ENCODE measurements around the gene GALNT18.

DNA sequence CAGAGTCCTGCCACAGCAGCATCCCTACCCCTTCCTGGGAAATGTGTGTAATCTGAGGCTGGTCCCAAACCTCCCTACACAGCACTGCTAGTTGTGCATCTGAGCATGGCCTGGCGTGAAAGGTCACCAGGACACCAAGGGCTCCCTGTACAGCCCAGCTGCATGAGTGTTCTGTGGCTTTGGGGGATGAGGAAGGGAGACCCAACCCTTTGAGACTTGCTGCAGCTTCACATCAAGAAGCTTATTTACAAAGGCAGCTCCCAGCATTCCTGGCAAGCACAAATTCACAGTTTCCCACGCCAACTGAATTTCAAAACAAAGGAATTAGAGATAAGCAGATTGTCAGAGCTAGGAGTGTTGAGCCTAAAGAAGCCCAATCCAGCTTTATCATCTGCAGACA is 301.0 kb downstream of the GALNT18 start:
- TF ChIP-seq, protein P1, sequence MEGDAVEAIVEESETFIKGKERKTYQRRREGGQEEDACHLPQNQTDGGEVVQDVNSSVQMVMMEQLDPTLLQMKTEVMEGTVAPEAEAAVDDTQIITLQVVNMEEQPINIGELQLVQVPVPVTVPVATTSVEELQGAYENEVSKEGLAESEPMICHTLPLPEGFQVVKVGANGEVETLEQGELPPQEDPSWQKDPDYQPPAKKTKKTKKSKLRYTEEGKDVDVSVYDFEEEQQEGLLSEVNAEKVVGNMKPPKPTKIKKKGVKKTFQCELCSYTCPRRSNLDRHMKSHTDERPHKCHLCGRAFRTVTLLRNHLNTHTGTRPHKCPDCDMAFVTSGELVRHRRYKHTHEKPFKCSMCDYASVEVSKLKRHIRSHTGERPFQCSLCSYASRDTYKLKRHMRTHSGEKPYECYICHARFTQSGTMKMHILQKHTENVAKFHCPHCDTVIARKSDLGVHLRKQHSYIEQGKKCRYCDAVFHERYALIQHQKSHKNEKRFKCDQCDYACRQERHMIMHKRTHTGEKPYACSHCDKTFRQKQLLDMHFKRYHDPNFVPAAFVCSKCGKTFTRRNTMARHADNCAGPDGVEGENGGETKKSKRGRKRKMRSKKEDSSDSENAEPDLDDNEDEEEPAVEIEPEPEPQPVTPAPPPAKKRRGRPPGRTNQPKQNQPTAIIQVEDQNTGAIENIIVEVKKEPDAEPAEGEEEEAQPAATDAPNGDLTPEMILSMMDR (conservative IDR thresholded peaks at IDR 0.05; ENCODE audit: low read length) = no peak
- TF ChIP-seq EZH2phosphoT487 (IDR thresholded peaks at IDR 0.05; ENCODE audit: borderline replicate concordance, low read depth, low read length) = no peak

All from OCI-LY7 (cell line).